Kidney epithelial cell (primary cell): ENCODE data around the gene MC1R. TPM values are rescaled to one million over a fixed set of nuclear protein-coding genes. Genes with fewer than 3 reads are reported as not detected.
"Not testable (repeated sequence)": the region's sequence is repeated elsewhere in the genome, so short reads cannot be mapped to it uniquely, and the experiment has no call there.

ENCODE experiments used
- DNase-seq: peaks from one replicate; pipeline ENCODE4 v3.0.0-alpha.2; 2010; ENCODE audit warnings: low read depth
- H3K27me3 ChIP-seq: 2 replicates; pipeline ENCODE4 v1.6.0; 2011; ENCODE audit warnings: low read length; ENCODE audit not compliant: control insufficient read depth, insufficient read depth
- H3K36me3 ChIP-seq: 2 replicates; pipeline ENCODE4 v1.5.1; 2011; ENCODE audit warnings: low read length; ENCODE audit not compliant: control insufficient read depth, insufficient read depth
- H3K4me3 ChIP-seq: 2 replicates; pipeline ENCODE4 v1.5.1; 2011; ENCODE audit warnings: low read depth, mild to moderate bottlenecking, control low read depth, low read length
- total RNA-seq: library from RNA; depleted of rRNA; stranded (reverse); fragments of >200 nt; gene quantifications from 2 replicates; pipeline ENCODE4 v1.2.3, GENCODE V29; 2015
- TF ChIP-seq, protein P1 (sequence below): IDR thresholded peaks from 2 replicates; pipeline ENCODE4 v1.5.1; 2011; ENCODE audit warnings: mild to moderate bottlenecking, moderate library complexity, low read length, control low read depth, inconsistent platforms; ENCODE audit not compliant: insufficient read depth, poor library complexity, severe bottlenecking

The MC1R gene
- total RNA-seq, 1 donor from 2014 or later: 3.0 TPM

DNA sequence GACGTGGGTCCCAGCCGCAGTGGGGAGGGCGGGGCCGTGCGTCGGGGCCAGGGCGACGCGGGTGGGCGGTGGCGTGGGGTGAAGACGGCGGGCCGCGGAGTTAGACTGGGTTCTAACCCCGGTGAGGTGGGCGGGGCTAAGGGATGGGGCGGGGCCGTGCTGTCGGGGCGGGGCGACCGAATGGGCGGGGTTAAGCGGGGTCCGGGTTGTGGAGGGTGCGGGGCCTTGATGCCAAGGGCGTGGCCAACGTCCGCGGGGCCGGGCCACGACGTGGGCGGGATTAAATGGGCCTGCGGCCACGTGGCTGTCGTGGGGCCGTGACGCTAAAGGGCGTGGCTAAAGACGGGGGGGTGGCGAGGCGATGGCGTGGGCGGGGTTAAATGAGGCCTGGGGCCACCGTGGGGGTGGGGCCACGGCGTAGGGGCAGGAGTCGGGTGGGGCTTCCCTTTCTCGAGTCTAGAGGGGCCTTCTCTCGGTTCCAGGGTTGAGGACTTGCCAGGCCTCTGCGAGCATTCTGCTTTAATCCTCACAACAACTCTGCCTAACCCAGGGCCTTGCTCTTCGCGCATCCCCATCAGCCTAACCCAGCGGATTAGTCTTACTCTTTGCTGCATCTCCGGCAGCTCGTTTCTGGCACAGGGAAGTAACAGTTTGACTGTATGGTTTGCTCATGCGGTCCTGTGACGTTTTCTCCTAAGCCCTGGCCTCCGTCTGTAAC, 44.5 kb upstream of the MC1R start:
- TF ChIP-seq, protein P1, sequence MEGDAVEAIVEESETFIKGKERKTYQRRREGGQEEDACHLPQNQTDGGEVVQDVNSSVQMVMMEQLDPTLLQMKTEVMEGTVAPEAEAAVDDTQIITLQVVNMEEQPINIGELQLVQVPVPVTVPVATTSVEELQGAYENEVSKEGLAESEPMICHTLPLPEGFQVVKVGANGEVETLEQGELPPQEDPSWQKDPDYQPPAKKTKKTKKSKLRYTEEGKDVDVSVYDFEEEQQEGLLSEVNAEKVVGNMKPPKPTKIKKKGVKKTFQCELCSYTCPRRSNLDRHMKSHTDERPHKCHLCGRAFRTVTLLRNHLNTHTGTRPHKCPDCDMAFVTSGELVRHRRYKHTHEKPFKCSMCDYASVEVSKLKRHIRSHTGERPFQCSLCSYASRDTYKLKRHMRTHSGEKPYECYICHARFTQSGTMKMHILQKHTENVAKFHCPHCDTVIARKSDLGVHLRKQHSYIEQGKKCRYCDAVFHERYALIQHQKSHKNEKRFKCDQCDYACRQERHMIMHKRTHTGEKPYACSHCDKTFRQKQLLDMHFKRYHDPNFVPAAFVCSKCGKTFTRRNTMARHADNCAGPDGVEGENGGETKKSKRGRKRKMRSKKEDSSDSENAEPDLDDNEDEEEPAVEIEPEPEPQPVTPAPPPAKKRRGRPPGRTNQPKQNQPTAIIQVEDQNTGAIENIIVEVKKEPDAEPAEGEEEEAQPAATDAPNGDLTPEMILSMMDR: no peak
- peak overlapping the region; percentile 70 for H3K4me3 ChIP-seq
- peaks cover 2% of the 10 kb centered on the region for H3K36me3 ChIP-seq
- no peak for DNase-seq
- no peaks in the 10 kb centered on the region for H3K27me3 ChIP-seq

DNA sequence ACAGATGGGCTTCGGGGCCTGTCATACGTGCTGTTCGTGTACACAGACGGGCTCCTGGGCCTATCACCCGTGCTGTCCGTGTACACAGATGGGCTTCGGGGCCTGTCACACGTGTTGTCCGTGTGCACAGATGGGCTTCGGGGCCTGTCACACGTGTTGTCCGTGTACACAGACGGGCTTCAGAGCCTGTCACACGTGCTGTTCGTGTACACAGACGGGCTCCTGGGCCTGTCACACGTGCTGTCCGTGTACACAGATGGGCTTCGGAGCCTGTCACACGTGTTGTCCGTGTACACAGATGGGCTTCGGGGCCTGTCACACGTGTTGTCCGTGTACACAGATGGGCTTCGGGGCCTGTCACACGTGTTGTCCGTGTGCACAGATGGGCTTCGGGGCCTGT, 39.5 kb upstream of the MC1R start:
- not testable (repeated sequence) for H3K36me3 ChIP-seq, DNase-seq, H3K4me3 ChIP-seq, H3K27me3 ChIP-seq

DNA sequence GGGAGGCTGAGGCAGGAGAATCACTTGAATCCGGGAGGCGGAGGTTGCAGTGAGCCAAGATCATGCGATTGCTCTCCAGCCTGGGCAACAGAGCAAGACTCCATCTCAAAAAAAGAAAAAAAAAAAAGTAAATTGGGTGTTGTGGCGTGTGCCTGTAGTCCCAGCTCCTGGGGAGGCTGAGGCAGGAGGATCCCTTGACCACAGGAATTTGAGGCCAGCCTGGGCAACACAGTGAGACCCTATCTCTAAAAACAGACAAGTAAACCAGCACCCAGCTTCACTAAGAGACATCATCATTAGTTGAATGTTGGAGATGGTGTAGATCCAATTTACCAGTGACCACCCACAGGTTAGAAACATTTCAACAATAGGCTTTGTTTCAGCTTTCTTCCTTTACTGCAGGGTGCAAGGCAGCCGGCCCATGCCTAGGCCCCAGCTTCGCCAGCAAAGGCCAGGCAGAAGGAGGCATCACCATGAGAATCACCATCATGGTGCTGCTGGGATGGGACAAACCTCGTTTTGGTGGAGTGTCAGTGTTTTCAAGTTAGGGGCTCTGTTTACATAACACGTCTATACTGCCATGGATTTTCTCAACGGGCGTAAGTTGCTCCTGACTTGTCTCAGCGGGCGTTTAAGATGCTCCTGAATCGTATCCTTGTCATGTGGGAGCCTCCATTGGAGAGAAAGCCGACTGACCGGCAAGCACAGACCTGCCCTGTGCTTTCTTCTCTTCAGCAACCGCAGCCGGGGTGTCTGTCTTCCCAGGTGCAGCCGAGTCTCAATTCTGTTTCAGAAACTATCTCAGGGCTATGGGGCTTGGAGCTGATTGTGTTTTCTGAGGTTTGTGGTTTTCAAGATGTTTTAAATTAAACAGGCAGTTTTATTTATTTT, 37.9 kb upstream of the MC1R start:
- H3K36me3 ChIP-seq: peaks cover 6% of the 10 kb centered on the region
- no peak for DNase-seq

DNA sequence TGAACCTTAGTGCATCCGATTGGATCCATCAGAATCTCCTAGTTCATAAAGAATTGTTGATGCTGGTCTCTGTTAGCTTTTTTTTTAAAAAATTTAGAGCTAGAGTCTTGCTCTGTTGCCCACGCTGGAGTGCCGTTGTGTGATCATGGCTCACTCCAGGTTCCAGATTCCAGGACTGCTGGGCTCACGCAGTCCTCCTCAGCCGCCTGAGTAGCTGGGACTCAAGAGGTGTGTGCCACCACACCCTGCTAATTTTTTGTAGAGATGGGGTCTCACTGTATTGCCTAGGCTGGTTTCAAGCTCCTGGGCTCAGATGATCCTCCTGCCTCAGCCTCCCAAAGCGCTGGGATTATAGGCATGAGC, 37.3 kb upstream of the MC1R start:
- Histone ChIP-seq H3K27me3 (no peaks in the 10 kb centered on the region), H3K36me3 (peaks cover 6% of the 10 kb centered on the region), H3K4me3 (no peak overlapping the region)
- DNase-seq: no peak
- TF ChIP-seq, protein P1: no peak

More for the DNA sequence above, 37.9 kb upstream of the MC1R start:
- Histone ChIP-seq H3K4me3 (no peak overlapping the region), H3K27me3 (no peaks in the 10 kb centered on the region)
- TF ChIP-seq, protein P1: no peak

DNA sequence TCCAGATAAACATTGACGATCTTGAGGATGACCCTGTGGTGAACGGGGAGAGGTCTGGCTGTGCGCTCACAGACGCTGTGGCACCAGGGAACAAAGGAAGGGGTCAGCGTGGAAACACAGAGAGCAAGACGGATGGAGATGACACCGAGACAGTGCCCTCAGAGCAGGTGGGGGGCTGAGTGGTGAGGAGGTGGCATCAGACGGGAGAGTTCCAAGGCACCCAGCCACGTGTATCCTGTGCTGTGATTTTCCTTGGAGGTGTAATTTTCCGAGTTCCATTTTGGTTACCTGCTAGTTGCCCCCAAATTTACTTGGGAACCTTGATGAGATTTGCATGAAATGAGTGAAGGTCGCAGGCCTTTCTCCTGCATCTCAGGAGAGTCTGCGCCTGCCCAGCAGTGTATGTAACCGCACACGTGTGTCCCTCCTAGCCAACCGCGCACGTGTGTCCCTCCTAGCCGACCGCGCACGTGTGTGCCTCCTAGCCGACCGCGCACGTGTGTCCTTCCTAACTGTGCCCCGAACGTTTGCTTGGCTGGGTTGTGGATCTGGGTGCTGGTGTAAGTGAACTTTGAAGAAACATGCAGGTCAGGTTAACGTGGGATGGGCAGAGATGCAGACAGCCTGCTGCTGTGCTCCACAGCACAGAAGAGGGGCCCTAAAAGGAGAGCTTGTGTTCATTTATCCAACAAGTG, 35.2 kb upstream of the MC1R start:
- Histone ChIP-seq H3K27me3 (no peaks in the 10 kb centered on the region), H3K36me3 (peaks cover 7% of the 10 kb centered on the region), H3K4me3 (no peak overlapping the region)
- no peak for DNase-seq
- TF ChIP-seq, protein P1: no peak

DNA sequence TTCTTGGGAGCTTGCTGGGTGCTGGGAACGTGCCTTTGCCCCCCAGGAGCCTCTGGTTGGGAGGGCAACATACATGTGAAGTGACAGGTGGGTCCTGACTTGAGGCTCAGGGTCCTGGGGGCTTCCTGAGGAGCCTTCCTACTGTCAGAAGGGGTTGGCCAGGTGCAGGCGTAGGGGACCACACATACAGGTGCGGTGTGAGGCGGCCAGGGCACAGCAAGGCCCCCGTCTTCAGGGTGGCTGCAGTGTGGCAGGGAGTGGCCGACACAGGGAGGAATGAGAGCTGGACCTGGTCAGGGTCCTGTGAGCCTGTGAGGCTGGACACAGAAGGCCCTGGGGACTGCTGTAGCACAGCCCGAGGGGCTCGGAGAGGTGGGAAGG, 34.6 kb upstream of the MC1R start:
- no peak for DNase-seq
- Histone ChIP-seq H3K36me3 (peaks cover 5% of the 10 kb centered on the region), H3K27me3 (no peaks in the 10 kb centered on the region), H3K4me3 (no peak overlapping the region)
- TF ChIP-seq, protein P1: no peak
